HepG2 (cell line): Measurements from ENCODE around the gene RASL10B. TPM values are rescaled to one million over a fixed set of nuclear protein-coding genes. Genes with fewer than 3 reads are reported as not detected.

Experiments
- ATAC-seq: fragments of 200-7000 bp; cut with Tn5 transposase; 3 replicates; pipeline ENCODE4 v1.9.1; 2020; ENCODE audit warnings: mild to moderate bottlenecking, moderate library complexity
- BruUV-seq: library from RNA; stranded (reverse); fragments of 400-500 nt; replicated peaks from 2 replicates; lab custom pipeline; 2021; lab: Mats Ljungman, UMichigan
- CTCF ChIA-PET: fragments of 300-600 bp; formaldehyde crosslinking; extraction: SDS; loops from one replicate; lab custom pipeline; 2021; ENCODE audit warnings: low total read pairs, inconsistent platforms, low intra/inter-chr PET ratio; lab: Yijun Ruan, JAX
- POLR2A ChIA-PET: fragments of 350-600 bp; sonication (Branson Sonifier 250); formaldehyde crosslinking; loops from one replicate; lab custom pipeline; 2020; ENCODE audit warnings: antibody characterized with exemption, inconsistent platforms; lab: Yijun Ruan, JAX
- DNase-seq: peaks from one replicate; pipeline ENCODE4 v3.0.0-alpha.2; 2015; ENCODE audit warnings: low spot score
- FAIRE-seq: peaks from 3 replicates; lab custom pipeline; 2011; peaks lifted over from hg19 to GRCh38; lab: Jason Lieb, UNC
- H2AFZ ChIP-seq: one replicate; pipeline ENCODE4 v1.6.1; 2011; ENCODE audit warnings: low read length, inconsistent platforms
- H3K27ac ChIP-seq: fragments of 300-600 bp; 3 replicates; pipeline ENCODE4 v1.8.0; 2011; ENCODE audit warnings: mixed run types, mild to moderate bottlenecking, mixed read lengths, low read length, inconsistent platforms; ENCODE audit not compliant: insufficient read depth; ENCODE audit errors: extremely low read length
- H3K27me3 ChIP-seq, 2 experiments: fragments of 200-600 bp in 1 of 2; 2 replicates in 1 of 2; 3 replicates in 1 of 2; pipeline versions ENCODE4 v1.6.0 to v1.8.0; 2011; ENCODE audit warnings: low read length in 2 of 2, mild to moderate bottlenecking in 2 of 2, moderate library complexity in 2 of 2, inconsistent platforms in 1 of 2; ENCODE audit not compliant: insufficient read depth in 2 of 2, control insufficient read depth in 1 of 2
- H3K36me3 ChIP-seq, 2 experiments: fragments of 200-600 bp in 1 of 2; replicated peaks in 1 of 2; 2 replicates in 1 of 2; 3 replicates in 1 of 2; pipeline versions ENCODE4 v1.5.1 to v1.8.0; 2011; ENCODE audit warnings: low read length in 2 of 2, inconsistent platforms in 1 of 2; ENCODE audit not compliant: insufficient read depth in 2 of 2, control insufficient read depth in 1 of 2
- H3K4me1 ChIP-seq: 2 replicates; pipeline ENCODE4 v1.5.1; 2012; ENCODE audit warnings: low read length, inconsistent platforms; ENCODE audit not compliant: insufficient read depth
- H3K4me2 ChIP-seq: 2 replicates; pipeline ENCODE4 v1.6.0; 2011; ENCODE audit warnings: low read depth, low read length, inconsistent platforms
- H3K4me3 ChIP-seq, 3 experiments: fragments of 200-600 bp in 1 of 3; sonication (generic), shearing (Covaris generic) in 1 of 3; replicated peaks in 1 of 3; 2 replicates each; pipeline ENCODE4 v1.5.1; 2011 to 2016; ENCODE audit warnings: low read length in 3 of 3, inconsistent platforms in 2 of 3, low read depth in 2 of 3, mild to moderate bottlenecking in 2 of 3, control low read depth in 1 of 3, mixed read lengths in 1 of 3; ENCODE audit not compliant: insufficient read depth in 1 of 3
- H3K79me2 ChIP-seq: one replicate; pipeline ENCODE4 v1.6.1; 2011; ENCODE audit warnings: low read length, inconsistent platforms; ENCODE audit not compliant: insufficient read depth
- H3K9ac ChIP-seq: 2 replicates; pipeline ENCODE4 v1.6.0; 2011; ENCODE audit warnings: mild to moderate bottlenecking, low read depth, low read length, inconsistent platforms; ENCODE audit not compliant: insufficient read depth
- H3K9me3 ChIP-seq: 2 replicates; pipeline ENCODE4 v1.5.1; 2012; ENCODE audit warnings: mild to moderate bottlenecking, low read length
- H4K20me1 ChIP-seq: 2 replicates; pipeline ENCODE4 v1.6.0; 2011; ENCODE audit warnings: inconsistent platforms, mild to moderate bottlenecking, low read length, moderate library complexity; ENCODE audit not compliant: insufficient read depth
- CCDC6 ChIP-seq: sonication (generic); formaldehyde crosslinking; IDR thresholded peaks from 2 replicates; pipeline ENCODE4 v1.8.1; 2022; ENCODE audit warnings: mild to moderate bottlenecking, missing genetic modification reagents, moderate library complexity
- EED ChIP-seq: sonication (generic); formaldehyde crosslinking; IDR thresholded peaks from 2 replicates; pipeline ENCODE4 v1.5.0; 2020; ENCODE audit warnings: mild to moderate bottlenecking, missing genetic modification reagents
- HMG20B ChIP-seq: conservative IDR thresholded peaks from 2 replicates; pipeline ENCODE4 v1.6.1; 2016; ENCODE audit warnings: missing genetic modification reagents, missing compliant biosample characterization
- IKZF1 ChIP-seq: fragments of 450-650 bp; IDR thresholded peaks from 2 replicates; pipeline ENCODE4 v1.7.1; 2016
- MED1 ChIP-seq: sonication (generic); formaldehyde crosslinking; IDR thresholded peaks from 2 replicates; pipeline ENCODE4 v1.4.0; 2020; ENCODE audit warnings: missing genetic modification reagents
- MTF1 ChIP-seq: sonication (generic); formaldehyde crosslinking; IDR thresholded peaks from 2 replicates; pipeline ENCODE4 v1.5.0; 2020; ENCODE audit warnings: missing genetic modification reagents
- SCMH1 ChIP-seq: sonication (generic); formaldehyde crosslinking; IDR thresholded peaks from 2 replicates; pipeline ENCODE4 v1.9.0; 2021; ENCODE audit warnings: missing genetic modification reagents, mild to moderate bottlenecking, borderline replicate concordance
- ZNF367 ChIP-seq: sonication (generic); formaldehyde crosslinking; IDR thresholded peaks from 2 replicates; pipeline ENCODE4 v1.4.0; 2020; ENCODE audit warnings: missing genetic modification reagents, borderline replicate concordance
- ZSCAN31 ChIP-seq: sonication (generic); formaldehyde crosslinking; IDR thresholded peaks from 2 replicates; pipeline ENCODE4 v1.5.0; 2020; ENCODE audit warnings: low read depth, mild to moderate bottlenecking, missing genetic modification reagents
- WGBS: methylation state at CpG from one replicate; pipeline ENCODE4 v1.1.6; 2017; ENCODE audit warnings: low lambda C conversion rate; 5-methylcytosine and 5-hydroxymethylcytosine counted together
- in situ Hi-C: cut with HindIII; loops from 2 replicates; pipeline ENCODE4 v1.10.0; 2017; ENCODE audit warnings: low pct_unique_long_range_greater_than_20kb; ENCODE audit not compliant: extremely low pct_ligation_motif_present
- intact Hi-C: fragments of 100-400 bp; cut with micrococcal nuclease; formaldehyde crosslinking; loops from one replicate; pipeline ENCODE4 v1.10.0; 2022; ENCODE audit not compliant: unreplicated experiment
- polyA plus RNA-seq, 8 experiments: library from polyadenylated mRNA; depleted of rRNA in 3 of 8; stranded (reverse) in 7 of 8; unstranded in 1 of 8; fragments of >200 nt; fragmentation: Illumina TruSeq in 4 of 8; extraction: Trizol in 4 of 8; gene quantifications; 2 replicates each; pipeline versions ENCODE4 v1.2.1 to v1.2.3, GENCODE V29; 2011 to 2016; ENCODE audit warnings: low read depth in 4 of 8, missing spikeins in 1 of 8, mixed read lengths in 1 of 8; ENCODE audit not compliant: insufficient read depth in 1 of 8
- total RNA-seq, 5 experiments: library from RNA; depleted of rRNA; stranded (reverse); fragments of >200 nt; fragmentation: Illumina TruSeq; extraction: Trizol; gene quantifications; 2 replicates each; pipeline ENCODE4 v1.2.3, GENCODE V29; 2016; ENCODE audit warnings: low read depth in 1 of 5
- TF ChIP-seq, protein P1 (sequence below), 2 experiments: IDR thresholded peaks; 2 replicates each; pipeline ENCODE4 v1.6.1; 2011 to 2012; ENCODE audit warnings: low read length in 2 of 2, borderline replicate concordance in 1 of 2, low read depth in 1 of 2, mild to moderate bottlenecking in 1 of 2, moderate library complexity in 1 of 2
- TF ChIP-seq, protein P2 (sequence below): sonication (generic); formaldehyde crosslinking; IDR thresholded peaks from 2 replicates; pipeline ENCODE4 v1.8.0; 2022; ENCODE audit warnings: missing genetic modification reagents, mild to moderate bottlenecking, borderline replicate concordance
- TF ChIP-seq, protein P3 (sequence below): sonication (generic); formaldehyde crosslinking; conservative IDR thresholded peaks from 2 replicates; pipeline ENCODE4 v1.8.0; 2022; ENCODE audit warnings: low read depth, missing genetic modification reagents

The RASL10B gene
- total and polyA plus RNA-seq, 2 of the 13 experiments (the other 11 are each of a cell fraction or from before 2014, with no cell fraction given) = 8.8 to 11.0 TPM

DNA sequence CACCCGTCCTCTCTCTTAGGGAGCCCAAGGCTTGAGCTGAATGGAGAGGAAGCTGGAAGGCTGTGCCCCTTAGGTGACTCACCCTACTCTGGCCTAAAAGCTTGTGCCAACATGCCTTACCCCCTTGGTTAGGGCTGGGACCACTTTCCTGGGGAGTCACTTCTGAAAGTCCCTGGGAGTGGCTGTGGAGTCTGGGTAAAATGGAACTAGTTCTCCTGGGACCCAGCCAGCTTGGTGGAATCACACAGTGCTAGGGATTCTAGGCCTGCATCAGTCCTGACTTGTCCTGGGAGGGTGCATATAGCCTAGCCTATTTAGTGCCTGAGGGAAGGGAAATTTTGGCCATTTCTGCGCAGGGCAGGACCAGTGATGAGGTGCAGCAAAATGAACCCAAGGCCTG lies 53.5 kb downstream of the RASL10B start:
- TF ChIP-seq, protein P1, sequence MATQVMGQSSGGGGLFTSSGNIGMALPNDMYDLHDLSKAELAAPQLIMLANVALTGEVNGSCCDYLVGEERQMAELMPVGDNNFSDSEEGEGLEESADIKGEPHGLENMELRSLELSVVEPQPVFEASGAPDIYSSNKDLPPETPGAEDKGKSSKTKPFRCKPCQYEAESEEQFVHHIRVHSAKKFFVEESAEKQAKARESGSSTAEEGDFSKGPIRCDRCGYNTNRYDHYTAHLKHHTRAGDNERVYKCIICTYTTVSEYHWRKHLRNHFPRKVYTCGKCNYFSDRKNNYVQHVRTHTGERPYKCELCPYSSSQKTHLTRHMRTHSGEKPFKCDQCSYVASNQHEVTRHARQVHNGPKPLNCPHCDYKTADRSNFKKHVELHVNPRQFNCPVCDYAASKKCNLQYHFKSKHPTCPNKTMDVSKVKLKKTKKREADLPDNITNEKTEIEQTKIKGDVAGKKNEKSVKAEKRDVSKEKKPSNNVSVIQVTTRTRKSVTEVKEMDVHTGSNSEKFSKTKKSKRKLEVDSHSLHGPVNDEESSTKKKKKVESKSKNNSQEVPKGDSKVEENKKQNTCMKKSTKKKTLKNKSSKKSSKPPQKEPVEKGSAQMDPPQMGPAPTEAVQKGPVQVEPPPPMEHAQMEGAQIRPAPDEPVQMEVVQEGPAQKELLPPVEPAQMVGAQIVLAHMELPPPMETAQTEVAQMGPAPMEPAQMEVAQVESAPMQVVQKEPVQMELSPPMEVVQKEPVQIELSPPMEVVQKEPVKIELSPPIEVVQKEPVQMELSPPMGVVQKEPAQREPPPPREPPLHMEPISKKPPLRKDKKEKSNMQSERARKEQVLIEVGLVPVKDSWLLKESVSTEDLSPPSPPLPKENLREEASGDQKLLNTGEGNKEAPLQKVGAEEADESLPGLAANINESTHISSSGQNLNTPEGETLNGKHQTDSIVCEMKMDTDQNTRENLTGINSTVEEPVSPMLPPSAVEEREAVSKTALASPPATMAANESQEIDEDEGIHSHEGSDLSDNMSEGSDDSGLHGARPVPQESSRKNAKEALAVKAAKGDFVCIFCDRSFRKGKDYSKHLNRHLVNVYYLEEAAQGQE (IDR thresholded peaks at IDR 0.05; ENCODE audit: borderline replicate concordance in 1 of 2, low read depth in 1 of 2, low read length in 2 of 2) = no peak
- intact Hi-C loops = loop anchor here (1.0 kb wide), 1 partner anchor 8 kb away; no protein-coding TSS in a partner anchor

DNA sequence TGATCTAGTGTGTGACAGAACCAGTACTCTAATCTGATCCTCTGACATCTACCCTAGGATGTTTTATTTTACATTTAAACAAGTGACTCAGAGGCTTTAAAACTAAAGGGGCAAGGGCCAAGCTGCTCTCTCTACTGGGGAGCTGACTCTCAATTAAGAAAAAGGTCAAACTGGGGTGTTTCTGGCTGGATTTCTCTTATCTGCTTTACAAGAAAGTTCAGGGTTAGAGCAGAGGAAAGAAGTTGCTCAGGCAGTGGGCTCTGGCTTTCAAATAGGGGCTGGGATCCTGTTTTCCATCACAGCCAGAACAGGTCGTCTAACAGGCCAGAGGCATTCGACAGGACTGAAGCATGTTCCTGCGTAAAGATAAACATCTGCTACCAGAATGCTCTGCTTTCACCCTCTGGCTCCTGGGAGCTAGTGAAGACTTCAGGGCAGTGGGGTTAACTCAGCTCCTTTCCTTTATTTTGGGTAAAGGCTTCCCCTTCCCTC lies 55.5 kb downstream of the RASL10B start:
- no peak for ATAC-seq
- in situ Hi-C loops = no loop called here
- Histone ChIP-seq H3K4me3 (no peak overlapping the region), H2AFZ (no peak overlapping the region), H3K9ac (no peak overlapping the region), H3K27ac (no peak overlapping the region), H3K4me1 (peaks cover 14% of the 10 kb centered on the region), H3K4me2 (no peak overlapping the region), H3K79me2 (no peaks in the 10 kb centered on the region), H3K36me3 (no peaks in the 10 kb centered on the region), H4K20me1 (no peaks in the 10 kb centered on the region), H3K27me3 (peaks cover 0 to 47% of the 10 kb centered on the region in 2 experiments; a peak in 3 of 5 replicates), H3K9me3 (no peaks in the 10 kb centered on the region)
- no peak for DNase-seq
- no TSS peak for BruUV-seq
- WGBS = 11% methylated on average over 3 of the region's 3 CpGs
- intact Hi-C loops = no loop called here
- CTCF ChIA-PET = no interaction called here
- FAIRE-seq = no peak
- POLR2A ChIA-PET = no interaction called here
- TF ChIP-seq CCDC6 = no peak
- no peak for TF ChIP-seq HMG20B (CRISPR knock-in tag)
- no peak for TF ChIP-seq ZNF367 (CRISPR knock-in tag)
- no peak for TF ChIP-seq IKZF1
- TF ChIP-seq, protein P2, sequence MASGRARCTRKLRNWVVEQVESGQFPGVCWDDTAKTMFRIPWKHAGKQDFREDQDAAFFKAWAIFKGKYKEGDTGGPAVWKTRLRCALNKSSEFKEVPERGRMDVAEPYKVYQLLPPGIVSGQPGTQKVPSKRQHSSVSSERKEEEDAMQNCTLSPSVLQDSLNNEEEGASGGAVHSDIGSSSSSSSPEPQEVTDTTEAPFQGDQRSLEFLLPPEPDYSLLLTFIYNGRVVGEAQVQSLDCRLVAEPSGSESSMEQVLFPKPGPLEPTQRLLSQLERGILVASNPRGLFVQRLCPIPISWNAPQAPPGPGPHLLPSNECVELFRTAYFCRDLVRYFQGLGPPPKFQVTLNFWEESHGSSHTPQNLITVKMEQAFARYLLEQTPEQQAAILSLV = no peak
- TF ChIP-seq EED (CRISPR knock-in tag) = no peak
- TF ChIP-seq MED1 = no peak
- TF ChIP-seq SCMH1 (CRISPR knock-in tag) = no peak
- TF ChIP-seq, protein P3, sequence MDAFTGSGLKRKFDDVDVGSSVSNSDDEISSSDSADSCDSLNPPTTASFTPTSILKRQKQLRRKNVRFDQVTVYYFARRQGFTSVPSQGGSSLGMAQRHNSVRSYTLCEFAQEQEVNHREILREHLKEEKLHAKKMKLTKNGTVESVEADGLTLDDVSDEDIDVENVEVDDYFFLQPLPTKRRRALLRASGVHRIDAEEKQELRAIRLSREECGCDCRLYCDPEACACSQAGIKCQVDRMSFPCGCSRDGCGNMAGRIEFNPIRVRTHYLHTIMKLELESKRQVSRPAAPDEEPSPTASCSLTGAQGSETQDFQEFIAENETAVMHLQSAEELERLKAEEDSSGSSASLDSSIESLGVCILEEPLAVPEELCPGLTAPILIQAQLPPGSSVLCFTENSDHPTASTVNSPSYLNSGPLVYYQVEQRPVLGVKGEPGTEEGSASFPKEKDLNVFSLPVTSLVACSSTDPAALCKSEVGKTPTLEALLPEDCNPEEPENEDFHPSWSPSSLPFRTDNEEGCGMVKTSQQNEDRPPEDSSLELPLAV (CRISPR knock-in tag) = no peak
- TF ChIP-seq ZSCAN31 (CRISPR knock-in tag) = no peak
- no peak for TF ChIP-seq MTF1 (CRISPR knock-in tag)

More for the DNA sequence above, 53.5 kb downstream of the RASL10B start:
- Histone ChIP-seq H3K9me3 (no peaks in the 10 kb centered on the region), H3K36me3 (no peaks in the 10 kb centered on the region), H3K9ac (no peak overlapping the region), H3K27ac (no peak overlapping the region), H3K4me3 (no peak overlapping the region), H3K79me2 (no peaks in the 10 kb centered on the region), H3K4me2 (no peak overlapping the region), H4K20me1 (no peaks in the 10 kb centered on the region), H3K4me1 (peaks cover 14% of the 10 kb centered on the region), H2AFZ (no peak overlapping the region), H3K27me3 (peaks cover 0 to 35% of the 10 kb centered on the region in 2 experiments; a peak in 4 of 5 replicates)
- no peak for ATAC-seq
- ChIA-PET CTCF (no interaction called here), POLR2A (no interaction called here)
- no peak for DNase-seq
- 39% methylated on average over 2 of the region's 2 CpGs for WGBS
- no TSS peak for BruUV-seq
- in situ Hi-C loops = no loop called here
- no peak for FAIRE-seq
